Activated CD8-positive, alpha-beta memory T cell treated with anti-CD3 and anti-CD28 coated beads, Interleukin-2, amount 10 ng/mL, durations not matched to agents 7 days and 5 days (primary cell): Measurements from ENCODE around the gene PDE5A. TPM values are rescaled to one million over a fixed set of nuclear protein-coding genes. Genes with fewer than 3 reads are reported as not detected.
A peak's percentile ranks its signal among the peaks of the same experiment; 100 is the strongest.

Experiments
- ATAC-seq: fragments of 150-1000 bp; cut with Tn5 transposase; one replicate; pipeline ENCODE4 v1.10.0; 2021; ENCODE audit warnings: moderate library complexity
- CTCF ChIA-PET: fragments of 350-600 bp; sonication (Branson Sonifier 250); formaldehyde crosslinking; loops from one replicate; lab custom pipeline; 2021; ENCODE audit warnings: antibody characterized with exemption; lab: Charles Lee
- DNase-seq: peaks from one replicate; pipeline ENCODE4 v3.0.0-alpha.2; 2020
- H3K27ac Mint-ChIP-seq: one replicate; pipeline ENCODE4 v1.8.0; 2021; ENCODE audit warnings: mild to moderate bottlenecking, mixed read lengths
- H3K27me3 Mint-ChIP-seq: one replicate; pipeline ENCODE4 v1.8.0; 2021; ENCODE audit warnings: mixed read lengths
- H3K36me3 Mint-ChIP-seq: one replicate; pipeline ENCODE4 v1.8.0; 2021; ENCODE audit warnings: mild to moderate bottlenecking, mixed read lengths
- H3K4me1 Mint-ChIP-seq: one replicate; pipeline ENCODE4 v1.8.0; 2021; ENCODE audit warnings: mixed read lengths
- H3K4me3 Mint-ChIP-seq: one replicate; pipeline ENCODE4 v1.8.0; 2021; ENCODE audit warnings: mild to moderate bottlenecking, moderate library complexity, mixed read lengths
- H3K9me3 Mint-ChIP-seq: one replicate; pipeline ENCODE4 v1.8.0; 2022; ENCODE audit warnings: low read depth, mixed read lengths
- total RNA-seq, 2 experiments: library from RNA; stranded (reverse); gene quantifications; one replicate each; pipeline ENCODE4 v1.2.3, GENCODE V29; 2021

PDE5A gene
- total RNA-seq, 2 experiments from 2014 or later, result 0.18 TPM; not detected in 1

- ATAC-seq (no peak), DNase-seq (no peak)
- Mint-ChIP-seq H3K4me3 (no peak overlapping the region), H3K27ac (no peak overlapping the region), H3K4me1 (no peaks in the 10 kb centered on the region), H3K27me3 (no peaks in the 10 kb centered on the region), H3K9me3 (no peaks in the 10 kb centered on the region), H3K36me3 (peaks cover 14% of the 10 kb centered on the region)
- CTCF ChIA-PET, result no interaction called here
Observed at GRCh38 chr4:119518230-119518892, 110.2 kb downstream of the PDE5A start.

- CTCF ChIA-PET, result no interaction called here
- no peaks in the 10 kb centered on the region for H3K27me3 Mint-ChIP-seq
Observed at GRCh38 chr4:119517361-119518229, 111.0 kb downstream of the PDE5A start.

GRCh38 chr4:119512398-119512797 lies 116.2 kb downstream of the PDE5A start:
- no peak for DNase-seq

More at GRCh38 chr4:119517361-119518229, 111.0 kb downstream of the PDE5A start:
- Mint-ChIP-seq H3K4me1 (no peaks in the 10 kb centered on the region), H3K27ac (no peak overlapping the region), H3K4me3 (no peak overlapping the region), H3K36me3 (peaks cover 18% of the 10 kb centered on the region), H3K9me3 (no peaks in the 10 kb centered on the region)
- DNase-seq, result no peak
- no peak for ATAC-seq

GRCh38 chr4:119510395-119511149 lies 118.0 kb downstream of the PDE5A start:
- CTCF ChIA-PET, result no interaction called here
- peaks cover 14% of the 10 kb centered on the region for H3K36me3 Mint-ChIP-seq
- ATAC-seq (no peak), DNase-seq (no peak)
- H3K4me1 Mint-ChIP-seq, result no peaks in the 10 kb centered on the region
- H3K4me3 Mint-ChIP-seq, result no peak overlapping the region
- H3K9me3 Mint-ChIP-seq, result no peaks in the 10 kb centered on the region
- no peaks in the 10 kb centered on the region for H3K27me3 Mint-ChIP-seq
- no peak overlapping the region for H3K27ac Mint-ChIP-seq

More at GRCh38 chr4:119512398-119512797, 116.2 kb downstream of the PDE5A start:
- no peak for ATAC-seq
- CTCF ChIA-PET, result no interaction called here
- Mint-ChIP-seq H3K4me1 (no peaks in the 10 kb centered on the region), H3K27ac (no peak overlapping the region), H3K9me3 (no peaks in the 10 kb centered on the region), H3K36me3 (peaks cover 16% of the 10 kb centered on the region), H3K27me3 (no peaks in the 10 kb centered on the region), H3K4me3 (no peak overlapping the region)

GRCh38 chr4:119508281-119508680 lies 120.3 kb downstream of the PDE5A start:
- peaks cover 11% of the 10 kb centered on the region for H3K36me3 Mint-ChIP-seq
- ATAC-seq (no peak), DNase-seq (no peak)
- H3K27me3 Mint-ChIP-seq, result no peaks in the 10 kb centered on the region
- no peak overlapping the region for H3K4me3 Mint-ChIP-seq
- no peaks in the 10 kb centered on the region for H3K9me3 Mint-ChIP-seq
- no peaks in the 10 kb centered on the region for H3K4me1 Mint-ChIP-seq
- CTCF ChIA-PET, result no interaction called here
- H3K27ac Mint-ChIP-seq, result no peak overlapping the region

GRCh38 chr4:119506806-119507205 lies 121.8 kb downstream of the PDE5A start:
- peaks cover 4% of the 10 kb centered on the region for H3K36me3 Mint-ChIP-seq
- no peak overlapping the region for H3K4me3 Mint-ChIP-seq
- no peaks in the 10 kb centered on the region for H3K9me3 Mint-ChIP-seq
- H3K4me1 Mint-ChIP-seq, result no peaks in the 10 kb centered on the region
- DNase-seq (no peak), ATAC-seq (no peak)
- CTCF ChIA-PET, result no interaction called here
- H3K27me3 Mint-ChIP-seq, result no peaks in the 10 kb centered on the region
- H3K27ac Mint-ChIP-seq, result no peak overlapping the region

- H3K9me3 Mint-ChIP-seq, result no peaks in the 10 kb centered on the region
- DNase-seq (no peak), ATAC-seq (no peak)
- H3K36me3 Mint-ChIP-seq, result peaks cover 14% of the 10 kb centered on the region
- H3K27me3 Mint-ChIP-seq, result no peaks in the 10 kb centered on the region
- H3K27ac Mint-ChIP-seq, result no peak overlapping the region
- no peak overlapping the region for H3K4me3 Mint-ChIP-seq
- CTCF ChIA-PET, result no interaction called here
- H3K4me1 Mint-ChIP-seq, result no peaks in the 10 kb centered on the region
Observed at GRCh38 chr4:119504616-119505015, 124.0 kb downstream of the PDE5A start.

- Mint-ChIP-seq H3K36me3 (peaks cover 17% of the 10 kb centered on the region), H3K27ac (no peak overlapping the region), H3K4me1 (peaks cover 4% of the 10 kb centered on the region), H3K9me3 (no peaks in the 10 kb centered on the region), H3K27me3 (no peaks in the 10 kb centered on the region), H3K4me3 (no peak overlapping the region)
- CTCF ChIA-PET, result no interaction called here
- DNase-seq (no peak), ATAC-seq (no peak)
Observed at GRCh38 chr4:119501740-119502139, 126.9 kb downstream of the PDE5A start.

GRCh38 chr4:119498527-119498926 lies 130.1 kb downstream of the PDE5A start:
- no peaks in the 10 kb centered on the region for H3K9me3 Mint-ChIP-seq
- no peak for ATAC-seq
- peaks cover 18% of the 10 kb centered on the region for H3K36me3 Mint-ChIP-seq
- CTCF ChIA-PET, result no interaction called here
- H3K4me3 Mint-ChIP-seq, result no peak overlapping the region
- no peaks in the 10 kb centered on the region for H3K27me3 Mint-ChIP-seq
- H3K4me1 Mint-ChIP-seq, result peaks cover 4% of the 10 kb centered on the region
- no peak for DNase-seq
- H3K27ac Mint-ChIP-seq, result peak overlapping the region; percentile 50

- CTCF ChIA-PET, result interaction anchor here (0.8 to 1.2 kb wide), 3 partner anchors 450 to 453 kb away, joined by 3 read pairs; no protein-coding TSS in a partner anchor
Observed at GRCh38 chr4:119493886-119494285, 134.7 kb downstream of the PDE5A start.

GRCh38 chr4:119493419-119493818 lies 135.2 kb downstream of the PDE5A start:
- H3K9me3 Mint-ChIP-seq, result no peaks in the 10 kb centered on the region
- peaks cover under 1% of the 10 kb centered on the region for H3K4me1 Mint-ChIP-seq
- H3K36me3 Mint-ChIP-seq, result peaks cover 6% of the 10 kb centered on the region
- DNase-seq, result no peak
- no peak overlapping the region for H3K27ac Mint-ChIP-seq
- no peak for ATAC-seq
- CTCF ChIA-PET, result interaction anchor here (0.8 to 2.1 kb wide), 4 partner anchors 449 to 511 kb away, joined by 3 to 5 read pairs (median 3); no protein-coding TSS in a partner anchor
- no peaks in the 10 kb centered on the region for H3K27me3 Mint-ChIP-seq
- no peak overlapping the region for H3K4me3 Mint-ChIP-seq

More at GRCh38 chr4:119493886-119494285, 134.7 kb downstream of the PDE5A start:
- H3K36me3 Mint-ChIP-seq, result peaks cover 10% of the 10 kb centered on the region
- H3K4me3 Mint-ChIP-seq, result no peak overlapping the region
- H3K4me1 Mint-ChIP-seq, result peaks cover 4% of the 10 kb centered on the region
- no peaks in the 10 kb centered on the region for H3K27me3 Mint-ChIP-seq
- H3K27ac Mint-ChIP-seq, result no peak overlapping the region
- ATAC-seq (no peak), DNase-seq (no peak)
- no peaks in the 10 kb centered on the region for H3K9me3 Mint-ChIP-seq

- H3K9me3 Mint-ChIP-seq, result no peaks in the 10 kb centered on the region
- CTCF ChIA-PET, result no interaction called here
- no peak for ATAC-seq
- H3K27ac Mint-ChIP-seq, result no peak overlapping the region
- no peak overlapping the region for H3K4me3 Mint-ChIP-seq
- H3K36me3 Mint-ChIP-seq, result peaks cover 4% of the 10 kb centered on the region
- no peak for DNase-seq
- H3K27me3 Mint-ChIP-seq, result no peaks in the 10 kb centered on the region
- H3K4me1 Mint-ChIP-seq, result no peaks in the 10 kb centered on the region
Observed at GRCh38 chr4:119490335-119490734, 138.3 kb downstream of the PDE5A start.

GRCh38 chr4:119489305-119489704 lies 139.3 kb downstream of the PDE5A start:
- CTCF ChIA-PET, result no interaction called here
- Mint-ChIP-seq H3K36me3 (peaks cover 6% of the 10 kb centered on the region), H3K27me3 (no peaks in the 10 kb centered on the region), H3K4me3 (no peak overlapping the region), H3K9me3 (peaks cover 1% of the 10 kb centered on the region), H3K27ac (no peak overlapping the region), H3K4me1 (no peaks in the 10 kb centered on the region)
- DNase-seq (no peak), ATAC-seq (no peak)
